ENCODE measurements around the gene TMEM88.

The TMEM88 gene

DNA sequence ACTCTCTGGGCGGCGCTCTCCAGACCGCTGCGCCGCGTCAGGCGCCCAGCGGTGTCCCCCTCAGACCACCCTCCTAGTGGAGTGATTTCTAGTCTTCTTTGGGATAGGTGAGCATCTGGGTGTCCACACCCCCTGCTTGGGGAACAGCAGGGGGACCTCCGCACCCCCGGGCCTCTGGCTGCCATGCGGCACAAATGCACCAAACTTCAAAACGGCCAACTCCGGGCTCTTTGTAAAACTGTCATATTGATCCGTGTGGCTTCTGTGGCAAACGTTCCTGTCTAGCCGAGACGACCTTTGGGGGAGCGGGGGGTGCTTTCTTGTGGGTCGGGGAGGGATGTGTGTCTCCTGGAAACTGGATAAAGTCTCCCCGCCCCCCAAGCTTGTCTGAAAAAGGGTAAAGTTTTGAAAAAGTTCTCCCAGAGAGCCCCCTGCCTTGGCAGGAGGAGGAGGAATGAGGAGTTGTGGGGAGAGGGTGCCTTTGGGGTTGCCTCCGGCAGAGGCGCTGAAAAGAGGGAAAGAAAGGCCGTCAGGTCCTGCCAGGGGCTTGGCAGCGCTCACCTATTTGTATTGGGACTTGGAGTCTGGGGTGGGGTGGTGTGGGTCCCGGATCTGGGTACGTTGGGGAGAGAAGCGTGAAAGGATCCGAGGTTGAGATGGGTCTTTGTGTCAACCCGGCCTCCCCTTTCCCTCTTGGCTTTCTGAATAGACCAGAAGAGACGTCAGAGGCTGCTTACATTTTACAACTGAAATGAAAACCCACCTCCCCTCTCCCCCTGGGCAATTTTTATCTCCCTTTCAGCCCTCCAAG is 31.6 kb downstream of the TMEM88 start:
- Histone ChIP-seq H3K4ac (ENCODE audit: low read depth, low read length) (no peak overlapping the region), H3K4me3 (ENCODE audit: low read length) (peak overlapping the region; percentile 68), H3K18ac (ENCODE audit: low read length) (peak overlapping the region; percentile 53), H3K4me2 (ENCODE audit: low read length) (peak overlapping the region; percentile 97), H2BK5ac (ENCODE audit: low read length) (no peak overlapping the region), H4K8ac (ENCODE audit: low read depth, low read length) (no peak overlapping the region), H3K56ac (ENCODE audit: low read length) (peak overlapping the region; percentile 97), H3K23ac (ENCODE audit: low read length) (peak overlapping the region; percentile 24), H3K27ac (ENCODE audit: low read depth, low read length) (peak overlapping the region; percentile 16), H2AK5ac (ENCODE audit: low read length) (no peak overlapping the region), H3K27me3 (ENCODE audit: insufficient read depth, low read length, poor library complexity) (no peaks in the 10 kb centered on the region), H4K5ac (ENCODE audit: low read length) (no peak overlapping the region), H3K4me1 (ENCODE audit: control insufficient read depth, low read depth, low read length) (peaks cover 13% of the 10 kb centered on the region), H2BK15ac (replicated peaks; ENCODE audit: low read depth) (no peak overlapping the region), H3K79me1 (ENCODE audit: low read length) (peaks cover 5% of the 10 kb centered on the region), H2BK120ac (ENCODE audit: low read depth, low read length) (no peak overlapping the region), H3K79me2 (ENCODE audit: control insufficient read depth, insufficient read depth, low read length) (peaks cover 1% of the 10 kb centered on the region), H3K9ac (ENCODE audit: low read length) (peak overlapping the region; percentile 84), H3K36me3 (ENCODE audit: control insufficient read depth, insufficient read depth, low read length) (peaks cover 1% of the 10 kb centered on the region)
- DNase-seq = peak; percentile 61
- WGBS (ENCODE audit: extremely low coverage, insufficient coverage, low lambda C conversion rate) = no CpG with 5 or more reads among the region's 30 CpGs

DNA sequence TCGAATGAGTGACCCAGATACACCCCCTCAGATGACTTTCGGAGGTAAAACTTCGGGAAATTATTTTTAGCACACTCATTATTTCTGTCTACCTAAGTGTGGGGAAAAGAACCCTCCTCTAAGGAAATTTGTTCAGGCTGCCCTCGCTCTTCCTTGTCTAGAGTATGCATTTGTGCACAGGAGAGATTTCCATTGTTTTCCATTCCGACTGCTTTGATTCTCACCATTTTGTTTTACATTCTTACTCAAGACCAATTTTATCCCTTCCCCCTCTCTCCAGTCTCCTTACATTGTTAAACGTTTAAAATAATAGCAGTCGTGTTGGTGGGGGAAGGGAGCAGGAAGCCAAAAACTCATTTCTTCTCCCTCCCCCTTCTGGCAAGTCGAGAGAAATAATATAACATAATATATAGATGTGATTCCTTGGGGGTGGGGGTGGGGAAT is 32.2 kb downstream of the TMEM88 start:
- no peak overlapping the region for H2BK15ac ChIP-seq (replicated peaks; ENCODE audit: low read depth)
- peak overlapping the region; percentile 53 for H3K18ac ChIP-seq (ENCODE audit: low read length)
- peaks cover 1% of the 10 kb centered on the region for H3K79me2 ChIP-seq (ENCODE audit: control insufficient read depth, insufficient read depth, low read length)
- H3K4ac ChIP-seq (ENCODE audit: low read depth, low read length) = no peak overlapping the region
- no peaks in the 10 kb centered on the region for H3K27me3 ChIP-seq (ENCODE audit: insufficient read depth, low read length, poor library complexity)
- H4K8ac ChIP-seq (ENCODE audit: low read depth, low read length) = no peak overlapping the region
- H3K36me3 ChIP-seq (ENCODE audit: control insufficient read depth, insufficient read depth, low read length) = peaks cover 2% of the 10 kb centered on the region
- no peak overlapping the region for H2BK120ac ChIP-seq (ENCODE audit: low read depth, low read length)
- H3K27ac ChIP-seq (ENCODE audit: low read depth, low read length) = peak overlapping the region; percentile 16
- H3K56ac ChIP-seq (ENCODE audit: low read length) = peak overlapping the region; percentile 97
- peak overlapping the region; percentile 68 for H3K4me3 ChIP-seq (ENCODE audit: low read length)
- DNase-seq = peak; percentile 44
- no CpG with 5 or more reads among the region's 8 CpGs for WGBS (ENCODE audit: extremely low coverage, insufficient coverage, low lambda C conversion rate)
- no peak overlapping the region for H2AK5ac ChIP-seq (ENCODE audit: low read length)
- H3K4me2 ChIP-seq (ENCODE audit: low read length) = peak overlapping the region; percentile 97
- H4K5ac ChIP-seq (ENCODE audit: low read length) = no peak overlapping the region
- peak overlapping the region; percentile 84 for H3K9ac ChIP-seq (ENCODE audit: low read length)
- H2BK5ac ChIP-seq (ENCODE audit: low read length) = peak overlapping the region; percentile 50
- H3K4me1 ChIP-seq (ENCODE audit: control insufficient read depth, low read depth, low read length) = peaks cover 13% of the 10 kb centered on the region
- peak overlapping the region; percentile 24 for H3K23ac ChIP-seq (ENCODE audit: low read length)
- peaks cover 4% of the 10 kb centered on the region for H3K79me1 ChIP-seq (ENCODE audit: low read length)

DNA sequence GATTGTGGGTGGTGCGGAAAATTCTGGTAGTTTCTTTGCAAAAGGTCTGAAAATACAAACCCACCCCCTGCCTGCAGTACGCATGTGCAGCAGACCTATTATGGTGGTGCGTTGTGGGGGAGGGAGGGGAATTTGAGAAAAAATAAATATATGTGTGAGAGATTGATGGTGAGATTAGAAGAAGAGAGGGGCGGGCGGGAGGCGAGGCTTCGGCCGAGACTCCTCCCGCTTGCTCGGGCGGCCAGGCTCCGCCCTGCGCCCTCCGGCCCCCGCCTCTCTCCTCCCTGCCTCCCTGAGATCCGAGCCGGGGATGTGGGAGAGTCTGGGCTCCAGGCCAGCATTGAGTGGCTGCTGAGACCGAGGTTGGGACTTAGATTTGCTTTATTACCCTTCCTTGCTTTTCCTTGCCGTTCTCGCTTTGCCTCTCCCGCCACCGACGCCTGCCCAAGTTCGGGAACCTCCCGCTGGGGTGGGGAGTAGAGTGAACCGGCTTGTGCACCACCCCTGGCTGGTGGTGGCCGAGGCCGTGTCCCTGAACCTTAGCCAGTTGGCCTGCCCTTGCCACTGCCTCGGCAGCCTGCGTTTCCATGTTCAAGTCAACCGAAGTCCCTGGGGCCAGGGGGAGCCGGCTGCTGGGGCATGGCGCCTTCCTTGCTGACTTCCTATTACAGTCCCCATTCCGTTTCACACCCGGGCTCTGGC is 32.8 kb downstream of the TMEM88 start:
- H3K23ac ChIP-seq (ENCODE audit: low read length) = no peak overlapping the region
- H2BK5ac ChIP-seq (ENCODE audit: low read length) = peak overlapping the region; percentile 39
- peaks cover 3% of the 10 kb centered on the region for H3K79me1 ChIP-seq (ENCODE audit: low read length)
- H3K4ac ChIP-seq (ENCODE audit: low read depth, low read length) = peak overlapping the region; percentile 17
- H2BK120ac ChIP-seq (ENCODE audit: low read depth, low read length) = no peak overlapping the region
- H2AK5ac ChIP-seq (ENCODE audit: low read length) = no peak overlapping the region
- H4K8ac ChIP-seq (ENCODE audit: low read depth, low read length) = no peak overlapping the region
- no CpG with 5 or more reads among the region's 35 CpGs for WGBS (ENCODE audit: extremely low coverage, insufficient coverage, low lambda C conversion rate)
- H3K27me3 ChIP-seq (ENCODE audit: insufficient read depth, low read length, poor library complexity) = no peaks in the 10 kb centered on the region
- peaks cover 13% of the 10 kb centered on the region for H3K4me1 ChIP-seq (ENCODE audit: control insufficient read depth, low read depth, low read length)
- peak overlapping the region; percentile 53 for H3K18ac ChIP-seq (ENCODE audit: low read length)
- peak; percentile 86 for DNase-seq
- H3K79me2 ChIP-seq (ENCODE audit: control insufficient read depth, insufficient read depth, low read length) = peaks cover 1% of the 10 kb centered on the region
- H4K5ac ChIP-seq (ENCODE audit: low read length) = no peak overlapping the region
- H3K4me2 ChIP-seq (ENCODE audit: low read length) = peak overlapping the region; percentile 97
- H3K4me3 ChIP-seq (ENCODE audit: low read length) = peak overlapping the region; percentile 45
- H3K56ac ChIP-seq (ENCODE audit: low read length) = peak overlapping the region; percentile 97
- H3K36me3 ChIP-seq (ENCODE audit: control insufficient read depth, insufficient read depth, low read length) = peaks cover 3% of the 10 kb centered on the region
- H3K27ac ChIP-seq (ENCODE audit: low read depth, low read length) = peak overlapping the region; percentile 75
- no peak overlapping the region for H2BK15ac ChIP-seq (replicated peaks; ENCODE audit: low read depth)
- H3K9ac ChIP-seq (ENCODE audit: low read length) = peak overlapping the region; percentile 90

DNA sequence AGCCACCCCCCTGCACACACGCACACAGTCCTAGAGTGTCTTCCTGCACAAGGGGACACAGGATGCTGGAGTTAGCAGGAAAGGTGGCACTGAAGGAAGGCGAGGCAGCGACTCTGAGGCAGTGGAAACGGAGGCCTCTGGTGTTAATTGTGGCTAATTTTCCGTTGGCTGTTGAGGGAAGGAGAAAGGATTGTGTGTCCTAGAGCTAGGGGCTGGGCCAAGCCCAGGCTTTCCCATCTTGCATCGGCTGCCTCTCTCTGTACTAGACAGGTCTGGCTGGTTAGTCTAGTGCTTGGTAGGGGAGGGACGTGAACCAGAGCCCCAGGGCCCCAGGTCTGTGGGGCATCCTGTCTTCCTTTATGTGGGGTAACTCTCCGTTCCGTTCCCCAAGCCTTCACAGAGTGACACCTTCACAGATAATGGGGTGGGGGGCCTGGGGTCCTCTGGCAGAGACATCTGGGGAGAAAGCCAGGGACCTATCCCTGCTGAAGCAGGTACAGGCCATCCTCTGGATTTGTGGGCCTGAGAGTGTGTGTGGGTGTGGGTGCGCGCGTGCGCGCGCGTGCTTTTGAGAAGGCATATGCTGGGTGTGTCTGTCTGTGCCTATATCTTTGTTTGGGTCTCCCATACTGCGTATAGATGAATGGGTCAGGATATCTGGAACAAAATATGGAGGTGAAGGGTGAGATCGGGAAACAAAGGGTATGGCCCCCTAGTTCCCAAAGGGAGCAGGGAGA is 33.5 kb downstream of the TMEM88 start, which contains the start of gene CHD3:
Gene CHD3, plus strand, starts transcription at position 606 of the 737 bp plus-strand sequence. CDS start 212 bp downstream, outside the sequence.
- Histone ChIP-seq H4K8ac (ENCODE audit: low read depth, low read length) (no peak within 1 kb of the TSS), H2BK15ac (replicated peaks; ENCODE audit: low read depth) (no peak within 1 kb of the TSS), H3K36me3 (ENCODE audit: control insufficient read depth, insufficient read depth, low read length) (peaks cover 3% of the 10 kb centered on the region), H3K4me2 (ENCODE audit: low read length) (peak within 1 kb of the TSS; percentile 77), H3K18ac (ENCODE audit: low read length) (peak within 1 kb of the TSS; percentile 11), H3K56ac (ENCODE audit: low read length) (peak within 1 kb of the TSS; percentile 88), H2AK5ac (ENCODE audit: low read length) (no peak within 1 kb of the TSS), H2BK120ac (ENCODE audit: low read depth, low read length) (no peak within 1 kb of the TSS), H3K79me2 (ENCODE audit: control insufficient read depth, insufficient read depth, low read length) (peaks cover 1% of the 10 kb centered on the region), H3K4ac (ENCODE audit: low read depth, low read length) (peak within 1 kb of the TSS; percentile 17), H3K4me1 (ENCODE audit: control insufficient read depth, low read depth, low read length) (peaks cover 13% of the 10 kb centered on the region), H3K4me3 (ENCODE audit: low read length) (peak within 1 kb of the TSS; percentile 45), H3K27ac (ENCODE audit: low read depth, low read length) (peak within 1 kb of the TSS; percentile 75), H3K79me1 (ENCODE audit: low read length) (peaks cover 3% of the 10 kb centered on the region), H3K27me3 (ENCODE audit: insufficient read depth, low read length, poor library complexity) (no peaks in the 10 kb centered on the region), H2BK5ac (ENCODE audit: low read length) (peak within 1 kb of the TSS; percentile 39), H4K5ac (ENCODE audit: low read length) (no peak within 1 kb of the TSS), H3K23ac (ENCODE audit: low read length) (peak within 1 kb of the TSS; percentile 11), H3K9ac (ENCODE audit: low read length) (peak within 1 kb of the TSS; percentile 90)
- no CpG with 5 or more reads among the region's 18 CpGs for WGBS (ENCODE audit: extremely low coverage, insufficient coverage, low lambda C conversion rate)
- DNase-seq = peak; percentile 56

DNA sequence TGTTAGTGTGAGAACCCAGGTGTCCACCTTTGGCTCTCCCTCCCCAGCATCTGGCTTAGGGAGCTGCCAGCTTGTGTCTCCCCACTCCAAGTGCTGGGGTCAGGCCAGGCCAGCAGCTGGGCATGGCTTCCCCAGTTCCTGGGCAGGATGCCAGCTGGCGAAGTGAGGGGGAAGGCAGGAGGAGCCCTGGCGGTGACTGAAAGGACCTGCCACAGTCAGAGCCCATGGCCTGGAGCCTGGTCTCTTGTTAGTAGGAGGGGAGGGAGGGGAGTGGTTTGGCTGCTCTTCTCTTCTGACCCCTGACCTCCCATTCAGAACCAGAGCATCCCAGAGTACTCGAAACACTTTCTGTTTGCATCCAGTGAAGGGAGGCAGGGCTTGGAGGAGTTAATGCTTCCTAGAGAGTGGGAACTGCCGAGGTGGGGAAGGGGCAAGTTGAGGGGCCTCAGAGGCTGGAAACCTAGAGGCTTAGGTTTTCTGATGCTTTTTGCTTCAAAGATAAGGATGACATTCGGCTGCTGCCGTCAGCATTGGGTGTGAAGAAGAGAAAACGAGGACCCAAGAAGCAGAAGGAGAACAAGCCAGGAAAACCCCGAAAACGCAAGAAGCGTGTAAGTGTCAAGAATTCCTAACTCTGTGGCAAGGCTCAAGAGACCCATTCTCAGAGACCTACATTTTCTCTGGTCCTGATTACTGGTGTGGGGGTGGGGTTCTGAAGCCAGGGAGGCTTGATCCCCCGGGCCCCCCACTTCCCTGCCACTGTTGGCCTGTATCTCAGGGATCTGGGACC is 34.5 kb downstream of the TMEM88 start:
- Histone ChIP-seq H3K4me1 (ENCODE audit: control insufficient read depth, low read depth, low read length) (peaks cover 13% of the 10 kb centered on the region), H4K8ac (ENCODE audit: low read depth, low read length) (no peak overlapping the region), H3K79me1 (ENCODE audit: low read length) (peaks cover 3% of the 10 kb centered on the region), H3K27me3 (ENCODE audit: insufficient read depth, low read length, poor library complexity) (no peaks in the 10 kb centered on the region), H3K4ac (ENCODE audit: low read depth, low read length) (no peak overlapping the region), H2AK5ac (ENCODE audit: low read length) (no peak overlapping the region), H4K5ac (ENCODE audit: low read length) (no peak overlapping the region), H3K4me2 (ENCODE audit: low read length) (no peak overlapping the region), H3K23ac (ENCODE audit: low read length) (no peak overlapping the region), H2BK5ac (ENCODE audit: low read length) (no peak overlapping the region), H2BK120ac (ENCODE audit: low read depth, low read length) (no peak overlapping the region), H3K27ac (ENCODE audit: low read depth, low read length) (no peak overlapping the region), H3K36me3 (ENCODE audit: control insufficient read depth, insufficient read depth, low read length) (peaks cover 3% of the 10 kb centered on the region), H2BK15ac (replicated peaks; ENCODE audit: low read depth) (no peak overlapping the region), H3K18ac (ENCODE audit: low read length) (no peak overlapping the region), H3K79me2 (ENCODE audit: control insufficient read depth, insufficient read depth, low read length) (peaks cover 1% of the 10 kb centered on the region), H3K56ac (ENCODE audit: low read length) (peak overlapping the region; percentile 49), H3K4me3 (ENCODE audit: low read length) (no peak overlapping the region), H3K9ac (ENCODE audit: low read length) (peak overlapping the region; percentile 27)
- peak; percentile 57 for DNase-seq
- no CpG with 5 or more reads among the region's 11 CpGs for WGBS (ENCODE audit: extremely low coverage, insufficient coverage, low lambda C conversion rate)

All from mesendoderm (in vitro differentiated cells).